Suppressor macrophage (primary cell): ENCODE results near the gene RASA3.
"Not testable (repeated sequence)": the region's sequence is repeated elsewhere in the genome, so short reads cannot be mapped to it uniquely, and the experiment has no call there.

ENCODE experiments used
- DNase-seq, 4 experiments: peaks; one replicate each; pipeline ENCODE4 v3.0.0-alpha.2; 2020 to 2022
- total RNA-seq, 17 experiments: gene quantifications; one replicate each; lab custom pipeline; 2026; ENCODE audit warnings: mixed read lengths in 6 of 17, inconsistent platforms in 3 of 17; lab: John Stamatoyannopoulos, UW

Gene RASA3, protein sequence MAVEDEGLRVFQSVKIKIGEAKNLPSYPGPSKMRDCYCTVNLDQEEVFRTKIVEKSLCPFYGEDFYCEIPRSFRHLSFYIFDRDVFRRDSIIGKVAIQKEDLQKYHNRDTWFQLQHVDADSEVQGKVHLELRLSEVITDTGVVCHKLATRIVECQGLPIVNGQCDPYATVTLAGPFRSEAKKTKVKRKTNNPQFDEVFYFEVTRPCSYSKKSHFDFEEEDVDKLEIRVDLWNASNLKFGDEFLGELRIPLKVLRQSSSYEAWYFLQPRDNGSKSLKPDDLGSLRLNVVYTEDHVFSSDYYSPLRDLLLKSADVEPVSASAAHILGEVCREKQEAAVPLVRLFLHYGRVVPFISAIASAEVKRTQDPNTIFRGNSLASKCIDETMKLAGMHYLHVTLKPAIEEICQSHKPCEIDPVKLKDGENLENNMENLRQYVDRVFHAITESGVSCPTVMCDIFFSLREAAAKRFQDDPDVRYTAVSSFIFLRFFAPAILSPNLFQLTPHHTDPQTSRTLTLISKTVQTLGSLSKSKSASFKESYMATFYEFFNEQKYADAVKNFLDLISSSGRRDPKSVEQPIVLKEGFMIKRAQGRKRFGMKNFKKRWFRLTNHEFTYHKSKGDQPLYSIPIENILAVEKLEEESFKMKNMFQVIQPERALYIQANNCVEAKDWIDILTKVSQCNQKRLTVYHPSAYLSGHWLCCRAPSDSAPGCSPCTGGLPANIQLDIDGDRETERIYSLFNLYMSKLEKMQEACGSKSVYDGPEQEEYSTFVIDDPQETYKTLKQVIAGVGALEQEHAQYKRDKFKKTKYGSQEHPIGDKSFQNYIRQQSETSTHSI
- 34.3 to 114 (median 63.5) reads per million in 17 experiments for total RNA-seq

DNA sequence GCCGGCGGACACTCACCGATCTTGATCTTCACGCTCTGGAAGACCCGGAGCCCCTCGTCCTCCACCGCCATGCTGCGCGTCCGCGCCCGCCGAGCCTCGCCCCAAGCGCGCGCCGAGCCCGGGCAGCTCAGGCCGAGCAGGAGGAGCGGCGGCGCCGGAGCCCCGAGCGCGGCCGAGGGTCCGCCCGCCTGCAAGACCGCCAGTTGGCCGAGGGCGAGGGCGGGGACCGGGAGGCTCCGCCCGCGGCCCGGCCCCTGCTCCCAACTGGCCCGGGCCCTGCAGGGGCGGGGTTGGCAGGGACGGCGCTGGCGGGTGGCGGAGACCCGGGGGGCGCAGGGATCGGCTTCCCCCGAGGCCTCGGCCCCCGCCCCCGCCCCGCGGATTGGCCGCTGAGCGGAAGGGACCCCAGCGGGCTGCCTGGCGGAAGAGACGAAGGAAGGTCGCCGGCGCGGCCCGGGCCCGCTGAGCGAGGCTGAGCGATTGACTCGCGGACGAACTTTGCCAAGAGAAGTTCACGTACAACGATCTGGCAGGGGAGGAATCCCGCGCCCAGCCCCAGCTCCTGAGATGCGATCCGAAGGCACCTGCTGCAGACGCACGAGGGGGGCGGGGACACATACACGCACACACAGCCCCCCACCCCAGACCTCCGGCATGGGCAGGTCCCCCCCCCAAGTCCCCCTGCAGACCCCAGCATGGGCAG lies at the start of gene RASA3:
TSS of gene RASA3 (minus strand) at position 205 of the 703 bp plus-strand sequence. CDS start at position 71, 134 bp downstream.
- peak; percentile 85 to 95 (median 92) for DNase-seq

DNA sequence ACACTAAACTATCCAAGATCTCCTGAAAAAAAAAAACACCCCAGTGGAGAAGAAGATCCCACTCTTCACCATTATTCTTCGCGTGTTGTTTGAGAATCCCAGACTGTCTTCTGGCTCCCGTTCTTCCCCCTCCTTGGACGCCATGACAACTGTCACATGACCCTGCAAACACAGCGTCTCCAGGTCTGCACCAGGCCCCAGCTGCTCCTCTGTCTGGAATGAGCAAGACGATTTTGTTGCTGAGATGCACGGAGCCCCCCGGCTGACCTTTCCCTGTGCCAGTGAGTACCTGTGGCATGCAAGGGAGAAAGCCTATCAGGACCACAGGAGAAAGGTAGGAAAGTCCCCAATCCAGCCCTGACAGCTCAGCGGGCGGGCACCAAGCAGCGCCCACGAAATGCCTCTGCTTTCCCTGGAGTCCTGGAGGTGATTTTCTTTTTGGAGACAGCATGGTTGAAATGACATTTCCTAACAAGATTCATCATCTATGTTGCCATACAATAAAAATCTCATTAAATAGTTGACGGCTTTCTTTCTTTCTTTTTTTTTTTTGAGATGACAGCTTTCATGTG lies 46.8 kb upstream of the RASA3 start, which contains the start of gene CFAP97D2:
TSS of gene CFAP97D2 (plus strand) at position 171 of the 572 bp plus-strand sequence. CDS start at position 245, 74 bp downstream.
- no peak for DNase-seq

DNA sequence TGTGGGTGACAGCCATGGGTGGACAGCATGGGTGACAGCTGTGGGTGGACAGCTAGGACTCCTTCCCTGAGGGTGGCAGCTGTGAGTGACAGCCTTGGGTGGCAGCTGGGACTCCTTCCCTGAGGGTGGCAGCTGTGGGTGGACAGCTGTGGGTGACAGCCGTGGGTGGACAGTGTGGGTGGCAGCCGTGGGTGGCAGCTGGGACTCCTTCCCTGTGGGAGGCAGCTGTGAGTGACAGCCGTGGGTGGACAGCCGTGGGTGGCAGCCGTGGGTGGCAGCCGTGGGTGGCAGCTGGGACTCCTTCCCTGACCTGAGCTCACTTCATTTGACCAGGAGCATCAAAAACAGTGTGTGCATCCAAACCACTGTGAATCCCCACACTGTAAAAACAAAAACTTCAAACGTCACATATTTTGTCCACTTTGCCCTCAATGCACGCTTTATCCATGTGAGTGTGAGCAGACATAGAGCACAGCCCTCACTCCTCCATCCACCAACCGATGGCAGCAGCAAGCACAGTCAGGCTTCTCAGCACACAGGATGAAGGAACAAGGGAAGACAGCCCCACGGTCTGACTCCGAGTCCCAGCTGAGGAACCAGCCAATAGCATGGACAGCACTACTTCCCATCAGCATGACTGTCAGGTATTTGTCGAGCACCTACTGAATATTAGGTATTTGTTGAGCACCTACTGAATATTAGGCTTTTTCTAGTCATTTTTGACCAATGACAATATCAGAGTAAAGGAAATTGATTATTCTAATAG lies 45.0 kb upstream of the RASA3 start:
- DNase-seq = no peak

DNA sequence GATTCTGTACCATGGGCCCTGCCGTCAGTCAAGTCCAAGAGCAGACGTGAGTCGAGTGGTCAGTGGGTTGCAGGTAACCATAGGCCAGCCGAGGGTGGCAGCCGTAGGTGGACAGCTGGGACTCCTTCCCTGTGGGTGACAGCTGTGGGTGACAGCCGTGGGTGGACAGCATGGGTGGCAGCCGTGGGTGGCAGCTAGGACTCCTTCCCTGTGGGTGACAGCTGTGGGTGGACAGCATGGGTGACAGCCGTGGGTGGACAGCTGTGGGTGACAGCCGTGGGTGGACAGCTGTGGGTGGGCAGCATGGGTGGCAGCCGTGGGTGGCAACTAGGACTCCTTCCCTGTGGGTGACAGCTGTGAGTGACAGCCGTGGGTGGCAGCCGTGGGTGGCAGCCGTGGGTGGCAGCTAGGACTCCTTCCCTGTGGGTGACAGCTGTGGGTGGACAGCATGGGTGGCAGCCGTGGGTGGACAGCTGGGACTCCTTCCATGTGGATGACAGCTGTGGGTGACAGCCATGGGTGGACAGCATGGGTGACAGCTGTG lies 44.0 kb upstream of the RASA3 start:
- not testable (repeated sequence) for DNase-seq

DNA sequence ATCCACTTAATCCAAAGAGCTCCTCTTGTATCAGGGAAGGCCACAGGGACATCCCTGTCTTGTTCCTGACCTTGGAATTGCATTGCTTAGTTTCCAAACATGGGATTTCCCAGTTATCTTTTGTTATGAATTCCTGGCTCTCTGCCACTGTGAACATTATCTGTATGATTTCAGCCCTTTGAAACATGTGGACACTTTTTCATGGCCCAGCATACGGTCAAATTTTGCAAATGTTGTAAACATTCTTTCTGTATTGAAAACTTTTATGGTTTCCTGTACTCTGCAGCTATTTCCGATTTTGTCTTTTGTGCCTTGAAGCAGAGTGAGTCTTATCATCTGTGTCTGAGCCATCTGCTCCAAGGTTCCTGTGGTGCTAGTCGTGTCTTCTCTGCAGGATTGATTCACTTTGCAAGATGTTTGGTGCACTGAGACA lies 42.1 kb upstream of the RASA3 start:
- no peak for DNase-seq

DNA sequence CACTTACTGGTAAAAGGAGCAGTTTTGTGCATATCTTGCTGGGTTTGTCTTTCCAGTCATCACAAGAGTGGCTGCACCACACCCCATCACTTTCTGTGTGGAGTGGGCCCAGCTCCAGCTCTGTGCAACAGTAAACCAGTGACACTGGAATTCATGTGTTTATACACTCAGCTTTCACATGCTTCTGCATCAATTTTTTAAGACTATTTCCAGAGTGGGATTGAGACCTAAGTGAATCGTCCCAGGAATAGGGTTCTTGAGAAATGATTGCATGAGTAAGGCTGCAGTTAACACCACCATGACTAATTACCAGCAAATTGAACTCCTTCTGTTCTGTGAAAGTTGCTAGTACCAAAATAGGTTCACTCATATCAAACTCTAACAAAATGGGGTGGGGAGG lies 41.3 kb upstream of the RASA3 start:
- DNase-seq = no peak

DNA sequence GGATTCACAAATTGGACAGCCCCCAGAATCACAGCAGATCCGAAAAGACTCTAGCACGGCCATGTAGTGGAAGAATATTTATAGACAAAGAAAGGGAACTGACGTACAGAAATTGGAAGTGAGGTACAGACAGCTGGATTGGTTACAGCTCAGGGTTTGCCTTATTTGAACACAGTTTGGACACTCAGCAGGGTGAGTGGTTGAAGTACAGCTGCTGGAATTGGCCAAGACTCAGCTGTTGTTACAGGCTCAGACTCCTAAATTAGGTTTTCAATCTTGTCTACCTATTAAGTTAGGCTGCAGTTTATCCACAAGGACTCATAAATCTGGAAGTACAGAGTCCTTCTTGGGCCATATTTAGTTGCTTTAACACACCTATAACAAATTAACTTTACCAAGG lies 40.8 kb upstream of the RASA3 start:
- no peak for DNase-seq

DNA sequence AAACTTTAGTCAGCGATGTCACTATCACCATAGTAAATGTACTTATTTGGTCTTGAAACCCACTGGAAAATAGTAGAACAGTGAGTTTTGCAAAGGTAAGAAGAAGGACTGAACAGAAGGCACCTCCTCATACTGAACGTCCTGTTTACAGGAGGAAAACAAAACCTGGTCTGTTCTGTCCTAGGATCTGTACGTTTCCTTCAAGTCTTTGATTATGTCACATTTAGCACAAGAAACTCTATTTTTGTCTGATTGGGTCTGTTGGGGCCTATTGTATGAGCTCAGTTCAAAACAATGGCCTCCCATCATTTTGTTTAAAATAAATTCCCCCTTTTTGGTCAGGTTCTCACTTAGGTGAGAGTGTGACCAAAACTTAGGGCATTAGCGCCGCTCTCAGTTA lies 35.5 kb upstream of the RASA3 start:
- no peak for DNase-seq

DNA sequence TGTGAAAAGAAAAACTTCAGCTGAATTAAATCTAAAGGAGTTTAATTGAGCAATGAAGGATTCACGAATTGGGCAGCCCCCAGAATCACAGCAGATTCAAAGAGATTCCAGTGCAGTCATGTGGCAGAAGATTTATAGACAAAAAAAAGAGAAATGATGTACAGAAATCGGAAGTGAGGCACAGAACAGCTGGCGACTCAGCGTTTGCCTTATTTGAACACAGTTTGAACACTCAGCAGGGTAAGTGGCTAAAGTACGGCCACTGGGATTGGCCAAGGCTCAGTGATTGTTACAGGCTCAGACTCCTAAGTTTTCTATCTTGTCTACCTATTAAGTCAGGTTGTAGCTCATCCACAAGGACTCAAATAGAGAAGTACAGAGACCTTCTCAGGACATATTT lies 35.0 kb upstream of the RASA3 start:
- DNase-seq = peak; percentile 75 to 87 (median 82)

DNA sequence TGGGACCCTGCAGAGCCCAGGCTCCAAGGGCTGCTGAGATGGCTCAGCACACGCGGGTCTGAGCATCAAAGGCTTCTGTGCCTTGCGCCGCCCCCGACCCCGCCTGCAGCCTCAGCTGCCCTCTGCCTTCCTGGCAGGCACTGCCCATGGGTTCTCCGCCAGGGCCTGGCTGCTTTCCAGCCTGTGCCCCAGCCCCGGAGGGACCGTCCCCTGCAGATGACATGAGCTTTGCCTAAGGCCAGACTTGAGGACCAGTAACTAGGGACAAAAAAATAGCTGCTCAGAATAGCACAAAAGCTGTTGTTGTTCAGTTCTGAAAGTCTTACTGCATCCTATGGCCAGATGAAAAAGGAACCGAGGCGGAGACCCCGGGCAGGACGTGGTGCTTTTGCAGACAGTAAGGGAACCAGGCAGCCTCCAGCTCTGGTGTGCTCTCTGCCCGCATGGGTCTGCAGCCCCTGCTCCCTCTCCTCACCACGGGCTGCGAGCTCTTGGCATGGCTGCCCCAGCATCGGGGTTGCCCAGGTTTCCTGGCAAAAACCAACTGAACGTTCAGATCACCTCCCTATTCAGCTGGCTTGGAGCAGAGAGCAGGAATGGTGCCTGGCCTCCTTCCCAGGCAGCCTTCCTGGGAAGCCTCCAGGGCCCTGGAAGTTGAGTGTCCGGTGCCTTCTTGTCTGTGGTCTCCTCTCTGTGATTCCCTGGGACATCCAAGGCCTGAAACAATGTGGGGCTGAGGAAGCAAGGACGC lies 34.1 kb upstream of the RASA3 start:
- peak in 3 of 4 experiments; percentile 26 to 40 (median 29) for DNase-seq

DNA sequence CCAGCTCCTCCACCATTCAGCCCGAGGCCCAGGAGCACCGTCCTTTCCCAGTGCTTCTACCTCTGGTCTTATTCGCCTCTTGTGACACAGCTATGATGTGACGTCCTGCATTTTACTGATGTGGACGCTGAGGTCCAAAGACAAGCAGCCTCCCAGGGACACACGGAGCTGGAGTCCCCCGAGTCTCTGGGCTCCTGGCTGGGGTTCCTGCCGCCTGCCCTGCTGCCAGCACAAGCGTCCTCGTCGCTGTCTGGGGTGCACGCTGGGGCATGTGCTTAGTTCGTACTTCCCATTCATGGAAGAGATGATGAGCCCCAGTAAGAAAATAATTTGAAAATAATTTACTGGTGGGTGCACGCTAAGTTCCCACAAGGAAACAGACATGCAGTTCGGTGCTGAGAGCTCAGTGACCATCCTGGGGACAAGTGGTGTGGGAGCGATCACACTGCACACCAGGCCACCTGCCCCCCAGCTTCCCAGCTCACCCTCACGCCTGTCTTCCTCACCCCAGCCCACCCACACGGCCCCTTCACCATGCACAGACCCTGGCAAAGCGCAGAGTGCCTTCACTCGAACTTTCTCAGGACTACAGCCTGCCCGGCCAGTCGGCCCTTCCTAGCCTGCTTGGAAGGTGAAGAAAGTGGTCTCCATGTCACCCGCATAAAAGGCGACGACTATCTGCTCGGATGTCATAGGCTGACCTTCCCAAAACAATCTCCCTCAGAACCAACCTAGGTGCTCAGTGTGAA lies 32.4 kb upstream of the RASA3 start:
- DNase-seq = no peak

DNA sequence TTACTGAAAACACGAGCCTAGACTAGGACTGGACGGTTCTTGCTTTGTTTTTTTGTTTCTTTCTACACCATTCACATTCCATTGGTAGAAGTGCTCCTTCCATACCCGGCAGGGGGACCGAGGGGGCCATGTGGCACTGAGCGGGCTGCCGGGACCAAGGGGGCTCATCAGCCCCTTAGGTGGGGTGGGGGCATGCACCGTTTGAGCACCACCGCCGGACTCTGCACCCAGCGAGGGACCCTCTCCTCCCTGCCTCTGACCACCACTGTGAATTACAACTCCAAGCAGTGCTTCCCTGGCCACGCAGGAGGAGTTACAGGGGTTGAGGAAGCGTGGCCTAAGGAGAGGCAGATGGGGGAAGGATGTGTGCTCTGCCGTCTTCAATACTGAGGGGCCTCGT lies 31.6 kb upstream of the RASA3 start:
- DNase-seq = no peak

DNA sequence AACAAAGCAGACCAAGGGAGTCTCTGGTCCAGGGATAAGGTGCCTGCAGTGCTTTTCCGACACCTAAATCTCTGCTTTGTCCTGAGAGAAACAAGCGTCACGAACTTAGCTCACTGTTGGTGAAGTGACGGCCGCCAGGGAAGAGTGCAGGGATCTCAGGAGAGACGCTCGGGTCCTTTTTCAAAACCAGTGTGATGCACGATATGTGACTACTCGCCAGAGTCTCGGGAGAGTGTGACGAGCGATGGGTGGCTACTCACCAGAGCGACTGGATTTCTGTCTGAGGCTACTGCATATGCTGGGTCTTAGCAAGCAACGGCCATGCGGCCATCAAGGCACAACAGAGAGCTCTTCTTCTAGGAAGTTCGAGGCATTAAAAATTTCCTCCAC lies 30.1 kb upstream of the RASA3 start:
- no peak for DNase-seq

DNA sequence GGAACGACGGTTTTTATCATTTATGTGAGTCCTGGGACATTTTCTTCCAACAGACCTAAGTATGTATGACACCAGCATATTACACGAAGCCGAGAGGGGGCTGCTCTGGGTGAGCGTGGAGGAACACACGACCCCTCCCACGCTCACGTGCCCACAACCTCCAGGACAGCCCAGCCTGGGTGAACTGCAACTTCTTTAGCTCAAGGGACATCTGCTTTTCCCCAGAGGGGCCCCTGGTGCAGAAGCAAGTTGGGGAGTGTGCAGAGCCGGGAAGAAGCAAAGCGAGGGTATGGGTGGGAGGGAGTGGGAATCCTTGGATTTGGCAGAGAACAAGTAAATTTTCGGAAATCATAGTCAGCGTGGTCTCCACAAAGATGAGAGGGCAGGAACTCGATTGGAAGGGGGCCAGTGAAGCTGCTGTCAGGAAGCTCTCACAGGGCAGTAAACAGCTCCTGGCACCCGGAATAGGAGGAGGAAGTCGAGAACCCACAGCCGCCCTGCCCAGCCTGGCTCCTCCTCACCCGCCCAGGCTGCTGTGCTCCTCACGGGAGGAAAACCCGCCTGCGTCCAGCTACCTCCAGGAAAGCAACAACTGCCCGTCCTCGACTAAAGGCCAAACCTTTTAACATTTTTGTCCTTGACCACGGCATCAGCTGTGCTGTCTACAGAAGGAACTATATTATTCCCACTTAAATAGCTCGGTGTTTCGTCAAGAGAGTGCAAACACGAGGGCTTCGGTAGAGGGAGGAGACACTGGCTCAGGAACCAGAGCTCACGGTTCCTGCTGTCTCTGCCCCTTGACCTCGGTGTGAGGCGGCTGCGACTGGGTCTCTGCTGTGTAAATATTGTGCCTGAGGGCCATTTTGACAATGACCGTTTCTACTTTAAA lies 29.5 kb upstream of the RASA3 start:
- DNase-seq = peak; percentile 71 to 88 (median 80)

DNA sequence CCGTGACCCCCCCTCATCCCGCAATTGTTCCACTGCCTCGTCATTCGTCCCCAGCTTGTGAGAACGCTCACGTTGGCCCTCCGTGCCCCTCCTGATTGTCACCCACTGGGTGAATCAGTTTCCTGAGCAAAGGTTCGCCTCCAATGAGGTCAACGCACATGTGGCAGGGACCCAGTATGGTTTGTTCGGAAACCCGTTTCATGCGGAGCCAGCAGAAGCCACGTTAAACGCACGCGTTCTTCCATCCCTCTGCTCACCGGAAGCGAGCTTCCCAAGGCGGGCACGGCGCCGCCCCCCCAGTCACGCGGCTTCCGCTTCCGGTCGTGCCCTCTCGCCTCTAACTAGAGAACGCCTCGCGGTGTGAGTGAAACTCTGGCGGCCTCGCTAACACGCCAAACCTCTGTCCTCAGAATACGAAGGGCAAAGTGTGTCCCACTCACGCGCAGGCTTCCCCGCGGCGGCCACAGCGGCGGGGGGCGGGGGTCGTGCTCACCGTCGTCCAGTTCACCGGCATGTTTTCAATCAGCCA lies 28.7 kb upstream of the RASA3 start:
- DNase-seq = no peak

DNA sequence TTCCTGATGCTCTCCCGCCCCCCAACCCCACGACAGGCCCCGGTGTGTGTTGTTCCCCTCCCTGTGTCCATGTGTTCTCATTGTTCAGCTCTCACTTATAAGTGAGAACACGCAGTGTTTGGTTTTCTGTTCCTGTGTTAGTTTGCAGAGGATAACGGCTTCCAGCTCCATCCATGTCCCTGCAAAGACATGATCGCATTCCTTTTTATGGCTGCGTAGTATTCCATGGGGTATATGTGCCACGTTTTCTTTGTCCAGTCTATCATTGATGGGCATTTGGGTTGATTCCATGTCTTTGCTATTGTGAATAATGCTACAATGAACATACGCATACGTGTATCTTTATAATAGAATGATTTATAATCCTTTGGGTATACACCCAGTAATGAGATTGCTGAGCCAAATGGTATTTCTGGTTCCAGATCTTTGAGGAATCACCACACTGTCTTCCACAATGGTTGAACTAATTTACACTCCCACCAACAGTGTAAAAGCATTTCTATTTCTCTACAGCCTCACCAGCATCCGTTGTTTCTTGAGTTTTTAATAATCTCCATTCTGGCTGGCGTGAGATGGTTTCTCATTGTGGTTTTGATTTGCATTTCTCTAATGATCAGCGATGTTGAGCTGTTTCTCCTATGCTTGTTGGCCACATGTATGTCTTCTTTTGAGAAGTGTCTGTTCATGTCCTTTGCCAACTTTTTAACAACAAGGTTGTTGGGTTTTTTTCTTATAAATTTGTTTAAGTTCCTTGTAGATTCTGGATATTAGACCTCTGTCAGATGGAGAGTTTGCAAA lies 26.6 kb upstream of the RASA3 start:
- not testable (repeated sequence) for DNase-seq

DNA sequence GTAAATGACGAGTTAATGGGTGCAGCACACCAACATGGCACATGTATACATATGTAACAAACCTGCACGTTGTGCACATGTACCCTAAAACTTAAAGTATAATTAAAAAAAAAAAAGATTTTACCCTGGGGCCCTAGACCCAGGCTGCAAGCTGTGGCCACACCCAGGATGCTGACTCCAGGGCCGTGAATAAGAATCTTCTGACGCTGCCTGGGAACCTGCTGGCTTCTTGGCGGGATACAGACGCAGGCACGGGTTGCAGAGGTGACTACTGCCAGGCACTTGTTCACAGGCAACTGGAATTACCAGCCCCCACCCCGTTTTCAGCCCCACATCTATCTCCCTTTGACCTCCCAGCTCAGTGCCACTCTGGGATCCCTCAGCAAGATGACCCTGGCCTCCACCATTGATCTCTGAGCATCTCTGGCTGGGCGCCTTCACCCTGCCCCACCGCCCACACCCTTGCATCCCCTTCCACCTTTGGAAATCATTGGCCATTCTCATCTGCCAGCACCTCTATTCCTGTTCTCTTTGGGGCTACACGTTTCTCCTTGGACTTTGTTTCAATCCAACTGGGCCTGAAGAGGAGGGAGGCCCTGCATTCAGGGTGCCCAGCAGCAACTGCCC lies 25.6 kb upstream of the RASA3 start:
- no peak for DNase-seq
